Stomach (tissue), 9 donors: Measurements from ENCODE around the gene BMPR1B. TPM values are rescaled to one million over a fixed set of nuclear protein-coding genes. Genes with fewer than 3 reads are reported as not detected.

Experiments
- DNase-seq, 2 donors: peaks; one replicate each; pipeline versions ENCODE4 v3.0.0 to v3.0.0-alpha.2; 2013 to 2019
- H3K27ac ChIP-seq, 5 donors: fragments of 200-600 bp in 4 of 5; sonication (generic) in 4 of 5; one replicate each; pipeline ENCODE4 v1.5.1; 2013 to 2019; ENCODE audit warnings: mild to moderate bottlenecking in 1 of 5, moderate library complexity in 1 of 5
- H3K27me3 ChIP-seq, 3 donors: fragments of 200-600 bp; sonication (generic); one replicate each; pipeline ENCODE4 v1.5.1; 2017 to 2019; ENCODE audit warnings: mixed run types in 1 of 3
- H3K36me3 ChIP-seq, 4 donors: fragments of 200-600 bp; sonication (generic); 1 replicate in 3 of 4; 2 replicates in 1 of 4; pipeline ENCODE4 v1.5.1; 2016 to 2019
- H3K4me1 ChIP-seq, 4 donors: fragments of 200-600 bp; sonication (generic); one replicate each; pipeline ENCODE4 v1.5.1; 2016 to 2019
- H3K4me3 ChIP-seq, 4 donors: fragments of 200-600 bp; sonication (generic) in 3 of 4; one replicate each; pipeline ENCODE4 v1.5.1; 2016 to 2019; ENCODE audit warnings: mild to moderate bottlenecking in 1 of 4
- H3K9me3 ChIP-seq, 4 donors: fragments of 200-600 bp; sonication (generic); one replicate each; pipeline ENCODE4 v1.5.1; 2016 to 2019
- CTCF ChIP-seq, 7 experiments: fragments of 450-650 bp in 4 of 7; fragments of 200-600 bp in 3 of 7; sonication (generic) in 3 of 7; IDR thresholded peaks; one replicate each; pipeline ENCODE4 v1.5.1; 2016 to 2019; ENCODE audit warnings: antibody characterized with exemption in 7 of 7, control low read depth in 2 of 7, mild to moderate bottlenecking in 1 of 7
- EP300 ChIP-seq: sonication (generic); formaldehyde crosslinking; IDR thresholded peaks from one replicate; pipeline ENCODE4 v1.6.1; 2017; ENCODE audit warnings: antibody characterized with exemption
- POLR2A ChIP-seq, 4 donors: fragments of 450-650 bp; IDR thresholded peaks; one replicate each; pipeline ENCODE4 v1.6.1; 2016; ENCODE audit warnings: antibody characterized with exemption in 4 of 4, control low read depth in 2 of 4, mild to moderate bottlenecking in 1 of 4, moderate library complexity in 1 of 4
- POLR2AphosphoS5 ChIP-seq, 3 donors: sonication (generic); formaldehyde crosslinking; IDR thresholded peaks; one replicate each; pipeline ENCODE4 v1.6.1; 2016; ENCODE audit warnings: antibody characterized with exemption in 3 of 3
- WGBS, 5 donors: extraction: QIAGEN DNeasy Blood & Tissue Kit in 3 of 5; methylation state at CpG; one replicate each; pipeline versions ENCODE4 v1.1.5 to v1.1.7; 2013 to 2018; 5-methylcytosine and 5-hydroxymethylcytosine counted together
- intact Hi-C: fragments of 100-400 bp; cut with DNase I; formaldehyde crosslinking; loops from one replicate; pipeline ENCODE4 v1.15.1; 2023; ENCODE audit warnings: low total_unique reads
- polyA plus RNA-seq, 3 donors: library from polyadenylated mRNA; stranded (reverse); fragments of 200-250 nt; gene quantifications; one replicate each; pipeline ENCODE4 v1.2.3, GENCODE V29; 2013
- total RNA-seq, 5 donors: library from RNA; depleted of rRNA; stranded (reverse); fragments of >200 nt; gene quantifications; one replicate each; pipeline versions ENCODE4 v1.1.0 to v1.2.3, GENCODE V29; 2014 to 2016
- donor health status: healthy with polysubstance abuse.
- donor health status: Bipolar disorder and iron deficiency.
- donor health status: healthy.

Gene BMPR1B
- total and polyA plus RNA-seq, 8 donors = 0.37 to 29.8 (median 1.5) TPM; not detected in 1

GRCh38 chr4:94763005-94763404 is 5.2 kb downstream of the BMPR1B start:
- intact Hi-C loops = no loop called here
- Histone ChIP-seq H3K4me3 (no peak overlapping the region), H3K27ac (no peak overlapping the region), H3K36me3 (no peaks in the 10 kb centered on the region), H3K9me3 (no peaks in the 10 kb centered on the region), H3K4me1 (peaks cover 5 to 16% (median 10%) of the 10 kb centered on the region in 4 donors), H3K27me3 (peaks cover 0 to 29% (median 12%) of the 10 kb centered on the region in 3 donors)
- no peak for DNase-seq
- TF ChIP-seq POLR2AphosphoS5 (IDR thresholded peaks at IDR 0.05) (no peak), POLR2A (IDR thresholded peaks at IDR 0.05) (no peak), EP300 (no peak), CTCF (IDR thresholded peaks at IDR 0.05) (no peak)
- 73 to 81% (median 79%) methylated on average over 4 of the region's 4 CpGs for WGBS, 5 donors

GRCh38 chr4:94763500-94763899 is 5.7 kb downstream of the BMPR1B start:
- H3K4me3 ChIP-seq = no peak overlapping the region
- TF ChIP-seq EP300 (no peak), POLR2A (IDR thresholded peaks at IDR 0.05) (no peak), POLR2AphosphoS5 (IDR thresholded peaks at IDR 0.05) (no peak), CTCF (IDR thresholded peaks at IDR 0.05) (no peak)
- no peak overlapping the region for H3K27ac ChIP-seq
- no peak for DNase-seq
- H3K4me1 ChIP-seq = peaks cover 2 to 12% (median 6%) of the 10 kb centered on the region in 4 donors
- H3K9me3 ChIP-seq = no peaks in the 10 kb centered on the region
- intact Hi-C loops = no loop called here
- 54 to 64% (median 58%) methylated on average over 3 of the region's 3 CpGs for WGBS, 5 donors
- no peaks in the 10 kb centered on the region for H3K36me3 ChIP-seq
- H3K27me3 ChIP-seq = peaks cover 0 to 24% (median 8%) of the 10 kb centered on the region in 3 donors

- no peaks in the 10 kb centered on the region for H3K9me3 ChIP-seq
- TF ChIP-seq CTCF (IDR thresholded peaks at IDR 0.05) = no peak
- TF ChIP-seq POLR2A (IDR thresholded peaks at IDR 0.05) = no peak
- no peak for TF ChIP-seq POLR2AphosphoS5 (IDR thresholded peaks at IDR 0.05)
- no peak for TF ChIP-seq EP300
- no peak for DNase-seq
- no peaks in the 10 kb centered on the region for H3K36me3 ChIP-seq
- WGBS, 5 donors = 58 to 72% (median 69%) methylated on average over 2 of the region's 2 CpGs
- peaks cover 0 to 19% (median 2%) of the 10 kb centered on the region in 3 donors for H3K27me3 ChIP-seq
- intact Hi-C loops = no loop called here
- H3K27ac ChIP-seq = no peak overlapping the region
- H3K4me1 ChIP-seq = peaks cover 0 to 6% (median under 1%) of the 10 kb centered on the region in 4 donors
- H3K4me3 ChIP-seq = no peak overlapping the region
These were observed 6.3 kb downstream of the BMPR1B start for GRCh38 chr4:94764069-94764468.

- no peak for TF ChIP-seq POLR2A (IDR thresholded peaks at IDR 0.05)
- TF ChIP-seq EP300 = no peak
- TF ChIP-seq POLR2AphosphoS5 (IDR thresholded peaks at IDR 0.05) = no peak
- no peaks in the 10 kb centered on the region for H3K36me3 ChIP-seq
- WGBS, 5 donors = 70 to 78% (median 76%) methylated on average over 3 of the region's 3 CpGs
- intact Hi-C loops = no loop called here
- no peaks in the 10 kb centered on the region for H3K9me3 ChIP-seq
- H3K27me3 ChIP-seq = peaks cover 0 to 13% (median 2%) of the 10 kb centered on the region in 3 donors
- no peak overlapping the region for H3K27ac ChIP-seq
- no peaks in the 10 kb centered on the region for H3K4me1 ChIP-seq
- no peak overlapping the region for H3K4me3 ChIP-seq
- no peak for DNase-seq
These were observed 7.4 kb downstream of the BMPR1B start for GRCh38 chr4:94765174-94765573.

- H3K9me3 ChIP-seq = no peaks in the 10 kb centered on the region
- 36 to 60% (median 42%) methylated on average over 4 of the region's 4 CpGs for WGBS, 5 donors
- H3K27me3 ChIP-seq = peaks cover 0 to 9% (median 2%) of the 10 kb centered on the region in 3 donors
- H3K36me3 ChIP-seq = no peaks in the 10 kb centered on the region
- intact Hi-C loops = no loop called here
- TF ChIP-seq POLR2AphosphoS5 (IDR thresholded peaks at IDR 0.05) (no peak), POLR2A (IDR thresholded peaks at IDR 0.05) (no peak), CTCF (IDR thresholded peaks at IDR 0.05) (no peak), EP300 (no peak)
- no peak overlapping the region for H3K27ac ChIP-seq
- no peak overlapping the region for H3K4me3 ChIP-seq
- no peaks in the 10 kb centered on the region for H3K4me1 ChIP-seq
- no peak for DNase-seq
These were observed 7.9 kb downstream of the BMPR1B start for GRCh38 chr4:94765648-94766047.
